Urinary bladder (tissue), 4 donors: ENCODE measurements around the gene GSN. TPM values are rescaled to one million over a fixed set of nuclear protein-coding genes. Genes with fewer than 3 reads are reported as not detected.
A peak's percentile ranks its signal among the peaks of the same experiment; 100 is the strongest.

Experiments used
- DNase-seq: peaks from one replicate; pipeline ENCODE4 v3.0.0-alpha.2; 2015; ENCODE audit errors: extremely low spot score
- H3K27ac ChIP-seq: one replicate; pipeline ENCODE4 v1.5.1; 2013; ENCODE audit warnings: low read depth, mild to moderate bottlenecking, moderate library complexity
- H3K36me3 ChIP-seq: one replicate; pipeline ENCODE4 v1.6.1; 2013; ENCODE audit warnings: mild to moderate bottlenecking, moderate library complexity; ENCODE audit not compliant: insufficient read depth
- H3K4me1 ChIP-seq: one replicate; pipeline ENCODE4 v1.6.1; 2013; ENCODE audit warnings: mild to moderate bottlenecking, moderate library complexity; ENCODE audit not compliant: insufficient read depth
- H3K4me3 ChIP-seq: one replicate; pipeline ENCODE4 v1.5.1; 2013; ENCODE audit warnings: low read depth, low read length
- WGBS: extraction: QIAGEN DNeasy Blood & Tissue Kit; methylation state at CpG from one replicate; pipeline ENCODE4 v1.1.7; 2013; 5-methylcytosine and 5-hydroxymethylcytosine counted together
- polyA plus RNA-seq: library from polyadenylated mRNA; stranded (reverse); fragments of 200-250 nt; gene quantifications from one replicate; pipeline ENCODE4 v1.2.3, GENCODE V29; 2013
- total RNA-seq: library from RNA; depleted of rRNA; stranded (reverse); fragments of >200 nt; gene quantifications from one replicate; pipeline ENCODE4 v1.2.3, GENCODE V29; 2014
- donor health status: healthy with polysubstance abuse.
- donor health status: healthy.

Gene GSN
- total and polyA plus RNA-seq, 2 donors, result 405 to 2,591 TPM

DNA sequence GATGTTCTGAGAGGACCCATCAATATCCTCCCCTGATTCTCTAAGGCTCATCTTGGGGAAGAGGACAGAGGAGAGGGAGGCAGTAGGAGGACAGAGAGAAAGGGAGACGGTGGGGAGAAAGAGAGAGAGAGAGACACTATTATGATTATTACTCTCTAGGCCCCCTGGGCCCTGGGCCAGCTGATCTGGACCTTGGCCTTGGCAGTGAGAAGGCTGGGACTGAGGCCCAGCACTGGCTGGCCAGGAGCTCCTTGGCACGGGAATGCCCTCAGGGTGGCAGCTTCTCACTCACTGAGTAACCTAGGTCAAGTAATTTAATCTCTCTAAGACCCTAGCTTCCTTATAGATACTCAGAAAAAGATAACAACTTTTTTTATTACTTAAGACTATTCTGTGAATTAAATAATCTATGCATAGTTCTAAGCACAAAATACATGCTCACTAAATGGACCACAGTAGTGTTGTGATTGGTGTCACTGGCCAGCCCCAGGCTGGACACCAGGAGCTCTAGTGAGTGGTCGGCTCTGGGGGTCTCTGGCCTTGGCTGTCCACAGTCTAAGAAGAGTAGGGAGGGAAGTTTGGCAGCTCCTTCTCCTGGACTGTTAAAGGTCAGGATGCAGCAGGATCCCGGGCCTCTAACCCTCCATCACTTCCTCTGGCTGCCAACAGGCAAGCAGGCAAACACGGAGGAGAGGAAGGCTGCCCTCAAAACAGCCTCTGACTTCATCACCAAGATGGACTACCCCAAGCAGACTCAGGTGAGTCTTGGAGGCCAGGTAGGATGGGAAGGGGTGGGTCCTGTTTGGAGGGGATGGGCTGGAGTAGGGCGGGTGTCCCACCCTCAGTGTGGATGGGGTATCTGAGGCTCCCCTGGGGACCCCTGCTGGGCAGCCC is 50.0 kb downstream of the GSN start:
- Histone ChIP-seq H3K4me1 (no peaks in the 10 kb centered on the region), H3K27ac (no peak overlapping the region), H3K36me3 (peaks cover 4% of the 10 kb centered on the region), H3K4me3 (no peak overlapping the region)
- no peak for DNase-seq
- WGBS, result 48% methylated on average over 6 of the region's 6 CpGs

DNA sequence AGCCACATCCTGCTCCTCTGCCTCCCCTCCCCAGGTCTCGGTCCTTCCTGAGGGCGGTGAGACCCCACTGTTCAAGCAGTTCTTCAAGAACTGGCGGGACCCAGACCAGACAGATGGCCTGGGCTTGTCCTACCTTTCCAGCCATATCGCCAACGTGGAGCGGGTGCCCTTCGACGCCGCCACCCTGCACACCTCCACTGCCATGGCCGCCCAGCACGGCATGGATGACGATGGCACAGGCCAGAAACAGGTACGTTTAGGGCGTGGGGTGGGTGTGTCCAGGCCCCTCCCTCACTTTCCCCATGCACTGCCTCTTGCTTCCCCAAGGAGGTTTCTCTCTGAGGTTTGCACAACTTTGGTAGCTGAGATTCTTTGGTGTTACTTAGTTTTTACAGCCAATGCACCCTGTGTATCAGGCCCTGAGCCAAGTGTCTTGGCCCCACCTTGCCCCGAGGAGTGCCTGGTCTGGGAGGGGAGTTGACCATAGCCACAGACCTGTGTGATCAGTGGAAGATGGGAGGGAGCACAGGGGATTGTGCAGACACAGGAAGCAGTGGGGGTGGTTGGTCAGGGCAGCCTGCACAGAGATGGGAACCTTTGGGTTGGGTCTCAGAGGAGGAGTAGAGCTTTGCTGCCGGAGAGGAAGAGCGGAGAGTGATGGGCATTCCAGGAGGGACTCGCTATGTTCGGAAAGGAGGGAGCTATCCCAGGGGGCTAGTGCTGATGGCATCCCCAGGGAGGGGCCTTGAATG is 50.8 kb downstream of the GSN start:
- no peak for DNase-seq
- Histone ChIP-seq H3K4me1 (no peaks in the 10 kb centered on the region), H3K36me3 (peaks cover 4% of the 10 kb centered on the region), H3K27ac (no peak overlapping the region), H3K4me3 (no peak overlapping the region)
- WGBS, result 86% methylated on average over 19 of the region's 19 CpGs

DNA sequence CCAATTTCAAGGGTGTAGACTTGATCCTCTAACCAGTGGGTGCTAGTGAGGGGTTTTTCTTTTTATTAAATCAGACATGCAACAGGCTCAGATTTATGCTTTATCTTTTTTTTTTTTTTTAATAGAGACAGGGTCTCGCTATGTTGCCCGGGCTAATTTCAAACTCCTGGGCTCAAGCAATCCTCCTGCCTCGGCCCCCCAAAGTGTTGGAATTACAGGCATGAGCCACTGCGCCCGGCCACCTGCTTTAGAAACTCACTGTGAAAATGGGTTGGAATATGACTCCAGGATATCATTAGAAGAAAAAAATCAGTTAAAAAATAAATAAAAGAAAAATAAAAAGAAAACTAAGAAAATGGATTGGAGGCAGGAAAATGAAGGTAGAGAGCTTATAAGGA is 51.4 kb downstream of the GSN start:
- 89% methylated on average over 5 of the region's 5 CpGs for WGBS
- H3K4me1 ChIP-seq, result no peaks in the 10 kb centered on the region

DNA sequence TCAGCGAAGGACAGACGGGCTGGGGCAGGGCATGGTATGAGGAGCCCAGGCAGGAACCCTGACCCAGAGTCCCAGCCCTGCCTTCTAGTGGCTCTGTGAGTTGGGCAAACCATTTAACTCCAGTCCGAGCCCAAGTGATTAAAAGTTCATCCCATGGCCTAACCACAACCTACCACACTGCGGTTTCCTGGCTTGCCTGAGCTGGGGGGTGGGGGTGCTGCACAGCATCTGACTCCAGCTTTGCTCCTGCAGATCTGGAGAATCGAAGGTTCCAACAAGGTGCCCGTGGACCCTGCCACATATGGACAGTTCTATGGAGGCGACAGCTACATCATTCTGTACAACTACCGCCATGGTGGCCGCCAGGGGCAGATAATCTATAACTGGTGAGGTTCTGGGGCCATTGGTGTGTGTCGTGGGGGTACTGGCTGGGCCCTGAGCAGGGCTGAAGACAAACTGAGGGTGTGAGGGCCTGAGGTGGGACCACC is 53.1 kb downstream of the GSN start:
- H3K36me3 ChIP-seq, result peaks cover 4% of the 10 kb centered on the region
- no peak for DNase-seq
- WGBS, result 91% methylated on average over 10 of the region's 10 CpGs
- H3K27ac ChIP-seq, result no peak overlapping the region
- H3K4me1 ChIP-seq, result no peaks in the 10 kb centered on the region
- no peak overlapping the region for H3K4me3 ChIP-seq

More for the DNA sequence above, 51.4 kb downstream of the GSN start:
- H3K4me3 ChIP-seq, result no peak overlapping the region
- no peak overlapping the region for H3K27ac ChIP-seq
- H3K36me3 ChIP-seq, result peaks cover 4% of the 10 kb centered on the region
- no peak for DNase-seq

DNA sequence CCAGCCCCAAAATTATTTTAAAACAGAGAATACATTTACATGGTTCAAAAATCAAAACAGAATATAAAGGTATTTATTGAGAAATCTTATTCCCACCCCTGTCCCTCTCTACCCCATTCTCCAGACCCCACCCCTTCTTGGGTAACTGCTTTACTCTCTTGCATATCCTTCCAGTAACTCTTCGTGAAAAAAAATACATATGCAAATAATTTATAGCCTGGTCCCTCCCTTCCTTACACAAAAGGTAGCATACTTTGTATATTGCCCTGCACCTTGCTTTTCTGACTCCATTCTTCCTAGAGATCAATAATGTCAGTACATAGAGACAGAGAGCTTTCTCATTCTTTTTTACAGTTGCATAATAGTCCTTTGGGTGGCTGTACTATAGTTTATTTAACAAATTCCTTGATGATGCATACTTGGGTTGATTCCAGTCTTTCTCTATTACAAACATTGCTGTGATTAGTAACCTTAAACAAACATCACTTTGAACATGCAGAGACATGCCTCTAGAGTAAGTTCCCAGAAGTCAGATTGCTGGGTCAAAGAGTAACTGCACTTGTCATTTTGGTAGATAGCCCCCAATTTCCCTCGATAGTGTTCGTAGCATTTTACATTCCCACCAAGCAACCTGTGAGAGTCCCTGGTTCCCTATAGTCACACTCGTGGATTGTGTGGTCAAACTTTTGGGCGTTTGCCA is 54.2 kb downstream of the GSN start:
- 43% methylated on average over 5 of the region's 5 CpGs for WGBS

DNA sequence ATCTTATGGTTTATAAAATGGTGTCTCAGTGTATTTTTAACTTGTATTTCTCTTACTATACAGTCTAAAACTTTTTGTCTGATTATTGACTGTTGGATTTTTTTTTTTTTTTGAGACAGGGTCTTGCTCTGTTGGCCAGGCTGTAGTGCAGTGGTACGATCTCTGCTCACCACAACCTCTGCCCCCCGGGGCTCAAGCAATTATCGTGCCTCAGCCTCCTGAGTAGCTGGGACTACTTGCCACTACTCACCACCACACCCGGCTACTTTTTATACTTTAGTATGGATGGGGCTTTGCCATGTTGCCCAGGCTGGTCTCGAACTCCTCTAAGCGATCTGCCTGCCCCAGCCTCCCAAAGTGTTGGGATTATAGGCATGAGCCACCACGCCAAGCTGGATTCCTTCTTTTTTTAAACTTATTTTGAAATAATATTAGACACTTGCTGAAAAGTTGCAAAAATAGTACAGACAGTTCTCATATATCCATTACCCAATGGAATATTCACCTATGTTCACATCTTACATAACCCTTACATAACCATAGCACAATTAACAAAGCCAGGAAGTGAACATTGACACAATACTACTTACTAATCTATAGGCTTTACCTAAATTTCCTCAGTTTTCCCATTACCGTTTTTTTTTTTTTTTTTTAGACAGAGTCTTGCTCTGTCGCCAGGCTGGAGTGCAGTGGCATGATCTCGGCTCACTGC is 54.9 kb downstream of the GSN start:
- DNase-seq, result no peak
- Histone ChIP-seq H3K36me3 (peaks cover 4% of the 10 kb centered on the region), H3K27ac (no peak overlapping the region), H3K4me1 (no peaks in the 10 kb centered on the region), H3K4me3 (no peak overlapping the region)
- 91% methylated on average over 10 of the region's 10 CpGs for WGBS

More for the DNA sequence above, 54.2 kb downstream of the GSN start:
- Histone ChIP-seq H3K36me3 (peaks cover 4% of the 10 kb centered on the region), H3K4me3 (no peak overlapping the region), H3K4me1 (no peaks in the 10 kb centered on the region), H3K27ac (no peak overlapping the region)
- no peak for DNase-seq

DNA sequence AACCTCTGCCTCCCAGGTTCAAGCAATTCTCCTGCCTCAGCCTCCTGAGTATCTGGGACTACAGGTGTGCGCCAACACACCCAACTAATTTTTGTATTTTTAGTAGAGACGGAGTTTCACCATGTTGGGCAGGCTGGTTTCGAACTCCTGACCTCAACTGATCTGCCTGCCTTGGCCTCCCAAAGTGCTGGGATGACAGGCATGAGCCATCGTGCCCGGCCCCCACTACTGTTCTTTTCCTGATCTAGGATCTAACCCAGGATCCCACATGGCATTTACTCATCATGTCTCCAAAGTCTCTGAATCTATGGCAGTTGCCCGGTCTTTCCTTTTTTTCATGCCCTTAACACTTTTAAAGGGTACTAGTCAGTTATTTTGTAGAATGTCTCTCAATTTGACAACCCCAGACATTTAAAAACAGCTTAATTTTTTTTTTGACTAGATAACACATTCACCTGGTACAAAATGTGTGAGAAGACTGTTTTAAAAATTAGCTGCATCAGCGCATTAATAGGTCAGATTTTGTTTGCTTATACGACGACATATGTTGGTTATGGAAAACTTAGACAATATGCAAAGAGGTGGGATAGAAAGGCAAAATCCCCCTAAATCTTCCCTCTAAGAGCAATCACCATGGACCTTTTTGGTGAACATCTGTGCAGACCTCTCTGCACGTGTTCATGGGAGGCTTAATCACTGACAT is 55.6 kb downstream of the GSN start:
- H3K4me1 ChIP-seq, result no peaks in the 10 kb centered on the region
- 93% methylated on average over 10 of the region's 10 CpGs for WGBS
- no peak overlapping the region for H3K4me3 ChIP-seq
- peaks cover 6% of the 10 kb centered on the region for H3K36me3 ChIP-seq
- no peak for DNase-seq
- no peak overlapping the region for H3K27ac ChIP-seq

DNA sequence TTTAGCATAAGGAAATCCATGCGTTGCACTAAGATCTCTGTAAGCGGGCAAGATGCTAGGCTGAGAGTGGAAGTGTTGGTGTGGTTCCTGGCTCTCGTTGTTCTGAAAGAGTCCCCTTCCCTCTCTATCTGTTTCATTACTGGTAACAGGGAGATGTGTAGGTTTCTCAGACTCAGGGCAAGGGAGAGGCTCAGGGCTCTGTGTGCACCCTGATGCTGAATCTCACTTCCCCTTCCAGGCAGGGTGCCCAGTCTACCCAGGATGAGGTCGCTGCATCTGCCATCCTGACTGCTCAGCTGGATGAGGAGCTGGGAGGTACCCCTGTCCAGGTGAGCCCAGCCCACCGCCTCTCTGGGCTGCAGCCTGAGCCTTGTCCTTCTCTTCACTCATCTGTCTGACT is 56.4 kb downstream of the GSN start:
- H3K4me1 ChIP-seq, result no peaks in the 10 kb centered on the region
- H3K36me3 ChIP-seq, result peaks cover 9% of the 10 kb centered on the region
- DNase-seq, result no peak
- WGBS, result 91% methylated on average over 5 of the region's 5 CpGs
- no peak overlapping the region for H3K27ac ChIP-seq
- H3K4me3 ChIP-seq, result no peak overlapping the region

DNA sequence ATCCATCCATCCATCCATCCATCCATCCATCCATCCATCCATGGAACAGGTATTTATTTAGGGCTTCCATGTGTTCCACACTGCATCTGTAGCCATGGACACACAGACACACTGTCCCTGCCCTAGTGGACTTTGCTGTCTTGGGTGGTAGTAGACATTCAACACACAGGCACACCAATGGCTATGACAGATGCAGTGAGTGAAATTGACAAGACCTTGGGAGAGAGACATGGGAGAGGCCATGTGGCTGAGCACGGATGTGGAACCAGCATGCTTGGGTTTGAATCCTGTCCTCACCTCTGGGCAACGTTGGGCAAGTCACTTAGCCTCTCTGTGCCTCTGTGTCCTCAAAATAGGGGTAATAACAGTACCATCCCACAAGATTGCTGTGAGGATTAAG is 56.8 kb downstream of the GSN start:
- H3K36me3 ChIP-seq, result peaks cover 9% of the 10 kb centered on the region
- WGBS, result 85% methylated on average over 2 of the region's 2 CpGs
- no peak overlapping the region for H3K27ac ChIP-seq
- no peak for DNase-seq
- H3K4me3 ChIP-seq, result no peak overlapping the region
- no peaks in the 10 kb centered on the region for H3K4me1 ChIP-seq

DNA sequence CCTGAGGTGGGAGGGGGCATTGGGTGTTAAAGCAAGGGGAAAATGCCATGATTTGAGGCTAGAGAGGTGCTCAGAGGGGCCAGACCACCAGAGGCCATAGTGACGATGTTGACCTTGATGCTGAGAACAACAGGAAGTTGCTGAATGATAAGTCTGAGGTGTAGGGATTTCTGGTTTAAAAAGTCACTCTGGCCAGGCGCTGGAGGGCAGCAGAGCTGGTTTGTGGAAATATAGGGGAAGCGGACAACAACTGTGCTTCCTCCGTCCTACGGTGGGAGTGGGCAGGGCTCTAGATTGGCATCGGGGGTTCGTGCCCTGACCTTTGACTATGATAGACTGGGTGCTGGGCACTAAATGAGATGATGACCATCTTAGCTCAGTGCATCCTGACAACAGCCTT is 57.4 kb downstream of the GSN start:
- Histone ChIP-seq H3K27ac (peak overlapping the region; percentile 49), H3K4me1 (no peaks in the 10 kb centered on the region), H3K4me3 (no peak overlapping the region), H3K36me3 (peaks cover 9% of the 10 kb centered on the region)
- WGBS, result 81% methylated on average over 7 of the region's 7 CpGs
- no peak for DNase-seq

DNA sequence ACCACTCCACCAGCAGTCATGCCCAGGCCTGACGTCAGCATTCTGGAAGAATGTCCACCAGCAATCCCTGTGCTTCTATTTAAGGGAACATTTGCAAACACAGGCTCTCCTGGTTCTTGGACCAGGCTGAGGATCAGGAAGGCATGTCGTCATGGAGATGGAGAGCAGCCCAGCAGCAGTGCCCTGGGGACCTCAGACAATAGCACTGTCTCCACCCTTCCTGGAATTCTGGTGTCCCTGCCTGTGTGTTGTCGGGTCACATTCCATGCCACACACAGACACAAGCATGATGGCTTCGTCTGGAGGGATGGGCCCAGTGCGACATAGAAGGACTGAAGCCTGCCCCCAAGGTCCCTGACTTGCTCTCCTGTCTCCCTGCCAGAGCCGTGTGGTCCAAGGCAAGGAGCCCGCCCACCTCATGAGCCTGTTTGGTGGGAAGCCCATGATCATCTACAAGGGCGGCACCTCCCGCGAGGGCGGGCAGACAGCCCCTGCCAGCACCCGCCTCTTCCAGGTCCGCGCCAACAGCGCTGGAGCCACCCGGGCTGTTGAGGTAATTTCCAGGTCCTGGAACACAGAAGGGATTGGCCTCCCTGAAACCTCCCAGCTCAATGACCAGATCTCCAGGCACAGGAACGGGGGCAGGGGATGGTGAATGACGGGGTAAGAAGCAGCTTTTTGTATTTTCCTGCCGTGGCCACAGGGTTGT is 58.3 kb downstream of the GSN start:
- H3K36me3 ChIP-seq, result peaks cover 7% of the 10 kb centered on the region
- no peaks in the 10 kb centered on the region for H3K4me1 ChIP-seq
- no peak for DNase-seq
- H3K4me3 ChIP-seq, result no peak overlapping the region
- 59% methylated on average over 19 of the region's 19 CpGs for WGBS
- H3K27ac ChIP-seq, result peak overlapping the region; percentile 51

DNA sequence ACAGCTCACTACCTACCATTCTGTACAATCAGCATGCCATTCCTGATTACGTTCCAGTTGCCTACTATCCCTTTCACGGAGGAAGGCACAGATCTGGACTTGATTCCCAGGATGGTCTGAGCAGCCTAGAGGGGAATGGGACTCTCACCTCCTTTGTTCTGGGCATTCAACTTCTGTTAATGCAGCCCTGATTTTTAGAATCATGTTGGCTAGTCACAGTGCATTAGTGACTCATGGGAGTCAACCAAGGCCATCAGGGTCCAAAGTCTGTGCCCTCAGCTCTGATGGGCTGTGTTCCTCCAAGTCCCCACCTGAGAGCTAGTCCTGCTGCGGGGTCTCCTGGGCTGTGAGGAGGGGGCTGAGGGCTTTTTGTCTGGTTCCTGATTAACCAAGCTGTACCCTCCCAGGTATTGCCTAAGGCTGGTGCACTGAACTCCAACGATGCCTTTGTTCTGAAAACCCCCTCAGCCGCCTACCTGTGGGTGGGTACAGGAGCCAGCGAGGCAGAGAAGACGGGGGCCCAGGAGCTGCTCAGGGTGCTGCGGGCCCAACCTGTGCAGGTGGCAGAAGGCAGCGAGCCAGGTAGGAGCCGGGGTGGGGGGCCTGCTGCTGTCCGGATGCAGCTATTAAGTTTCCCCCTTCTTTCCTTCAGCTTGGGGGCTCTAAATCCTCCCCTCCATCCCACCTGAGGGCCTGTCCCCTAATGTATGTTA is 59.1 kb downstream of the GSN start:
- peaks cover 6% of the 10 kb centered on the region for H3K36me3 ChIP-seq
- no peaks in the 10 kb centered on the region for H3K4me1 ChIP-seq
- no peak for DNase-seq
- no peak overlapping the region for H3K4me3 ChIP-seq
- WGBS, result 90% methylated on average over 11 of the region's 11 CpGs
- H3K27ac ChIP-seq, result peak overlapping the region; percentile 4
